GM08714 (cell line): ENCODE results near the gene EHBP1.

Source experiments
- H3K4me3 ChIP-seq: fragments of 200-500 bp; sonication (Bioruptor generic); 2 replicates; pipeline ENCODE4 v1.5.1; 2014; ENCODE audit warnings: mild to moderate bottlenecking, low read length, inconsistent platforms
- ZNF274 ChIP-seq: IDR thresholded peaks from 2 replicates; pipeline ENCODE4 v1.6.1; 2012; ENCODE audit warnings: mild to moderate bottlenecking, low read depth, low read length

Gene EHBP1

GRCh38 chr2:63051795-63052333 is 346.4 kb downstream of the EHBP1 start:
- H3K4me3 ChIP-seq, result no peak overlapping the region
- no peak for TF ChIP-seq ZNF274

GRCh38 chr2:63052411-63053080 is 347.0 kb downstream of the EHBP1 start:
- no peak overlapping the region for H3K4me3 ChIP-seq
- no peak for TF ChIP-seq ZNF274

- no peak for TF ChIP-seq ZNF274
- no peak overlapping the region; the same call in 1 of the 2 replicates for H3K4me3 ChIP-seq
Observed at GRCh38 chr2:63053081-63053888, 347.8 kb downstream of the EHBP1 start.

GRCh38 chr2:63053889-63054602 is 348.5 kb downstream of the EHBP1 start:
- TF ChIP-seq ZNF274, result no peak
- no peak overlapping the region; the same call in 1 of the 2 replicates for H3K4me3 ChIP-seq

GRCh38 chr2:63054841-63055225 is 349.3 kb downstream of the EHBP1 start:
- TF ChIP-seq ZNF274, result no peak
- no peak overlapping the region; the same call in 1 of the 2 replicates for H3K4me3 ChIP-seq

- no peak for TF ChIP-seq ZNF274
- no peak overlapping the region; the same call in 1 of the 2 replicates for H3K4me3 ChIP-seq
Observed at GRCh38 chr2:63055226-63056106, 350.0 kb downstream of the EHBP1 start.

- H3K4me3 ChIP-seq, result no peak overlapping the region; the same call in 1 of the 2 replicates
- no peak for TF ChIP-seq ZNF274
Observed at GRCh38 chr2:63056107-63057050, 350.9 kb downstream of the EHBP1 start.

- peak overlapping the region; percentile 24; the same call in 1 of the 2 replicates for H3K4me3 ChIP-seq
Observed at GRCh38 chr2:63057249-63058143, 352.0 kb downstream of the EHBP1 start.

GRCh38 chr2:63058144-63058920 is 352.8 kb downstream of the EHBP1 start:
- peak overlapping the region; percentile 8; the same call in 1 of the 2 replicates for H3K4me3 ChIP-seq
- no peak for TF ChIP-seq ZNF274

More at GRCh38 chr2:63057249-63058143, 352.0 kb downstream of the EHBP1 start:
- no peak for TF ChIP-seq ZNF274

GRCh38 chr2:63058921-63059792 is 353.6 kb downstream of the EHBP1 start:
- H3K4me3 ChIP-seq, result no peak overlapping the region
- no peak for TF ChIP-seq ZNF274
